HCT116 (cell line): Measurements from ENCODE around the gene CRTC1. TPM values are rescaled to one million over a fixed set of nuclear protein-coding genes. Genes with fewer than 3 reads are reported as not detected.

Experiments
- ATAC-seq: fragments of 200-7000 bp; cut with Tn5 transposase; 2 replicates; pipeline ENCODE4 v1.9.1; 2020; ENCODE audit warnings: mild to moderate bottlenecking, moderate library complexity
- BruUV-seq: library from RNA; stranded (reverse); fragments of 400-500 nt; replicated peaks from 2 replicates; lab custom pipeline; 2021; lab: Mats Ljungman, UMichigan
- CTCF ChIA-PET: fragments of 300-600 bp; sonication (Branson Sonifier 250); formaldehyde crosslinking; loops from one replicate; lab custom pipeline; 2021; ENCODE audit warnings: antibody characterized with exemption; lab: Charles Lee
- POLR2A ChIA-PET: fragments of 300-600, 350-600 bp; sonication (Branson Sonifier 250); formaldehyde crosslinking; loops from one replicate; lab custom pipeline; 2021; ENCODE audit warnings: antibody characterized with exemption; lab: Charles Lee
- RAD21 ChIA-PET, 2 experiments: fragments of 300-600 bp; sonication (Branson Sonifier 250); formaldehyde crosslinking; loops; one replicate each; lab custom pipeline; 2023; ENCODE audit warnings: low total read pairs in 2 of 2; ENCODE audit not compliant: uncharacterized antibody in 2 of 2, unreplicated experiment in 2 of 2, low non-redundant PET in 1 of 2; lab: Charles Lee
- DNase-seq: peaks from one replicate; pipeline ENCODE4 v3.0.0-alpha.2; 2010; ENCODE audit warnings: low read depth, low spot score
- H2AFZ ChIP-seq: fragments of 200-600 bp; shearing (Covaris generic), sonication (generic); 2 replicates; pipeline ENCODE4 v1.6.1; 2017; ENCODE audit warnings: low read depth, mixed run types, mixed read lengths, antibody characterized with exemption, low read length; ENCODE audit not compliant: poor library complexity, severe bottlenecking
- H3K27ac ChIP-seq: 2 replicates; pipeline ENCODE4 v1.5.1; 2012; ENCODE audit warnings: low read depth, low read length
- H3K27me3 ChIP-seq: fragments of 200-600 bp; sonication (generic); 2 replicates; pipeline ENCODE4 v1.6.1; 2016; ENCODE audit warnings: mixed run types, low read length, mixed read lengths; ENCODE audit not compliant: insufficient read depth
- H3K36me3 ChIP-seq, 2 experiments: fragments of 200-500 bp in 1 of 2; fragments of 200-600 bp in 1 of 2; sonication (Bioruptor generic) in 1 of 2; sonication (generic) in 1 of 2; 2 replicates each; pipeline versions ENCODE4 v1.5.1 to v1.6.1; 2014 to 2016; ENCODE audit warnings: low read length in 2 of 2, inconsistent platforms in 1 of 2, mixed read lengths in 1 of 2, mixed run types in 1 of 2; ENCODE audit not compliant: insufficient read depth in 2 of 2, control insufficient read depth in 1 of 2
- H3K4me1 ChIP-seq, 2 experiments: fragments of 200-600 bp in 1 of 2; sonication (generic) in 1 of 2; 2 replicates each; pipeline versions ENCODE4 v1.5.1 to v1.6.1; 2012 to 2017; ENCODE audit warnings: low read length in 2 of 2, inconsistent platforms in 1 of 2, mild to moderate bottlenecking in 1 of 2, mixed read lengths in 1 of 2, mixed run types in 1 of 2, moderate library complexity in 1 of 2; ENCODE audit not compliant: insufficient read depth in 2 of 2, control insufficient read depth in 1 of 2
- H3K4me2 ChIP-seq: fragments of 200-600 bp; sonication (generic); 2 replicates; pipeline ENCODE4 v1.6.1; 2017; ENCODE audit warnings: mixed run types, low read length, mixed read lengths
- H3K4me3 ChIP-seq, 2 experiments: fragments of 200-600 bp in 1 of 2; sonication (generic) in 1 of 2; replicated peaks in 1 of 2; 2 replicates each; pipeline ENCODE4 v1.5.1; 2011 to 2016; ENCODE audit warnings: low read length in 2 of 2, control low read depth in 1 of 2, low read depth in 1 of 2, mild to moderate bottlenecking in 1 of 2, mixed read lengths in 1 of 2, mixed run types in 1 of 2
- H3K79me2 ChIP-seq: fragments of 200-600 bp; sonication (generic); 2 replicates; pipeline ENCODE4 v1.6.1; 2017; ENCODE audit warnings: mild to moderate bottlenecking, mixed run types, low read length, moderate library complexity, mixed read lengths; ENCODE audit not compliant: insufficient read depth
- H3K9ac ChIP-seq: fragments of 200-600 bp; sonication (generic); 2 replicates; pipeline ENCODE4 v1.6.1; 2016; ENCODE audit warnings: low read length, mixed read lengths
- H3K9me2 ChIP-seq: fragments of 200-600 bp; sonication (generic), shearing (Covaris generic); 2 replicates; pipeline ENCODE4 v1.6.1; 2017; ENCODE audit warnings: mixed run types, mild to moderate bottlenecking, moderate library complexity; ENCODE audit not compliant: insufficient read depth
- H3K9me3 ChIP-seq, 2 experiments: fragments of 200-500 bp in 1 of 2; fragments of 200-600 bp in 1 of 2; sonication (Bioruptor generic) in 1 of 2; sonication (generic) in 1 of 2; 2 replicates each; pipeline ENCODE4 v1.6.1; 2014 to 2017; ENCODE audit warnings: low read length in 2 of 2, mixed read lengths in 2 of 2, inconsistent platforms in 1 of 2, low read depth in 1 of 2, mild to moderate bottlenecking in 1 of 2, mixed run types in 1 of 2, moderate library complexity in 1 of 2; ENCODE audit not compliant: control insufficient read depth in 1 of 2, insufficient read depth in 1 of 2
- H4K20me1 ChIP-seq: fragments of 200-600 bp; sonication (generic), shearing (Covaris generic); 2 replicates; pipeline ENCODE4 v1.6.1; 2017; ENCODE audit warnings: mixed run types, mild to moderate bottlenecking, moderate library complexity; ENCODE audit not compliant: insufficient read depth
- CTCF ChIP-seq, 3 experiments: fragments of 200-600 bp in 1 of 3; sonication (generic) in 1 of 3; IDR thresholded peaks in 2 of 3; conservative IDR thresholded peaks in 1 of 3; 2 replicates each; pipeline ENCODE4 v1.5.1; 2012 to 2017; ENCODE audit warnings: low read depth in 2 of 3, low read length in 2 of 3, antibody characterized with exemption in 1 of 3, borderline replicate concordance in 1 of 3, control low read depth in 1 of 3, mild to moderate bottlenecking in 1 of 3, mixed read lengths in 1 of 3, mixed run types in 1 of 3, moderate library complexity in 1 of 3; ENCODE audit not compliant: insufficient read depth in 1 of 3
- EGR1 ChIP-seq: IDR thresholded peaks from 2 replicates; pipeline ENCODE4 v1.6.1; 2012; ENCODE audit warnings: low read depth
- ELF1 ChIP-seq: IDR thresholded peaks from 2 replicates; pipeline ENCODE4 v1.6.1; 2012; ENCODE audit warnings: low read depth, borderline replicate concordance
- EZH2 ChIP-seq: fragments of 200-600 bp; sonication (generic); IDR thresholded peaks from 2 replicates; pipeline ENCODE4 v1.6.1; 2017; ENCODE audit warnings: antibody characterized with exemption, mixed run types
- EZH2phosphoT487 ChIP-seq: fragments of 200-600 bp; IDR thresholded peaks from 2 replicates; pipeline ENCODE4 v1.6.1; 2018; ENCODE audit warnings: antibody characterized with exemption, borderline replicate concordance
- FOSL1 ChIP-seq: IDR thresholded peaks from 2 replicates; pipeline ENCODE4 v1.6.1; 2012; ENCODE audit warnings: low read depth
- POLR2A ChIP-seq: IDR thresholded peaks from 2 replicates; pipeline ENCODE4 v1.7.0; 2011; ENCODE audit warnings: borderline replicate concordance; ENCODE audit not compliant: insufficient read depth, insufficient read length; ENCODE audit errors: extremely low read depth
- POLR2AphosphoS5 ChIP-seq: IDR thresholded peaks from 2 replicates; pipeline ENCODE4 v1.6.1; 2011; ENCODE audit warnings: mild to moderate bottlenecking, low read depth, low read length, moderate library complexity
- RAD21 ChIP-seq: IDR thresholded peaks from 2 replicates; pipeline ENCODE4 v1.6.1; 2012; ENCODE audit warnings: low read depth, mild to moderate bottlenecking
- SIN3A ChIP-seq: IDR thresholded peaks from 2 replicates; pipeline ENCODE4 v1.6.1; 2012; ENCODE audit warnings: low read depth
- TCF7L2 ChIP-seq: IDR thresholded peaks from 2 replicates; pipeline ENCODE4 v1.7.0; 2011; ENCODE audit warnings: borderline replicate concordance, inconsistent platforms; ENCODE audit not compliant: insufficient read depth, insufficient read length; ENCODE audit errors: extremely low read depth
- YY1 ChIP-seq: IDR thresholded peaks from 2 replicates; pipeline ENCODE4 v1.6.1; 2011; ENCODE audit warnings: low read length, low read depth, moderate library complexity, mild to moderate bottlenecking; ENCODE audit not compliant: insufficient replicate concordance; ENCODE audit errors: extremely low read depth
- ZNF274 ChIP-seq: fragments of 200-500 bp; sonication (Bioruptor generic); IDR thresholded peaks from 2 replicates; pipeline ENCODE4 v1.6.1; 2014; ENCODE audit warnings: mild to moderate bottlenecking, low read depth, low read length, inconsistent platforms
- intact Hi-C: fragments of 100-400 bp; cut with micrococcal nuclease; formaldehyde crosslinking; loops from 2 replicates; pipeline ENCODE4 v1.10.0; 2022
- total RNA-seq: library from RNA; stranded (reverse); gene quantifications from one replicate; pipeline ENCODE4 v1.2.1, GENCODE V29; 2021; ENCODE audit not compliant: unreplicated experiment
- TF ChIP-seq, protein P1 (sequence below): IDR thresholded peaks from 2 replicates; pipeline ENCODE4 v1.6.1; 2012

The CRTC1 gene
- total RNA-seq, 1 experiment from 2014 or later = 14.9 TPM

- CTCF ChIA-PET = interaction anchor here (1.2 kb wide), 1 partner anchor 116 kb away, joined by 3 read pairs; no protein-coding TSS in a partner anchor
Observed at GRCh38 chr19:18730885-18731513, 47.5 kb downstream of the CRTC1 start.

More at GRCh38 chr19:18730885-18731513, 47.5 kb downstream of the CRTC1 start:
- Histone ChIP-seq H2AFZ (no peak overlapping the region), H4K20me1 (no peaks in the 10 kb centered on the region), H3K9ac (no peak overlapping the region), H3K27me3 (no peaks in the 10 kb centered on the region), H3K9me2 (no peaks in the 10 kb centered on the region), H3K4me1 (peaks cover 4 to 14% of the 10 kb centered on the region in 2 experiments; a peak in 3 of 4 replicates), H3K4me2 (0 out of 2 replicates have a peak overlapping the region, but pooled peaks have one; percentile 7), H3K36me3 (no peaks in the 10 kb centered on the region), H3K9me3 (no peaks in the 10 kb centered on the region), H3K79me2 (no peaks in the 10 kb centered on the region), H3K4me3 (no peak overlapping the region), H3K27ac (no peak overlapping the region)
- no TSS peak for BruUV-seq
- TF ChIP-seq FOSL1 = no peak
- TF ChIP-seq CTCF (IDR thresholded peaks at IDR 0.05 in 2 of 3, conservative IDR thresholded peaks at IDR 0.05 in 1 of 3; ENCODE audit: borderline replicate concordance in 1 of 3, insufficient read depth in 1 of 3, low read depth in 2 of 3, low read length in 2 of 3) = no peak
- no peak for TF ChIP-seq EZH2
- TF ChIP-seq POLR2AphosphoS5 = no peak
- TF ChIP-seq, protein P1, sequence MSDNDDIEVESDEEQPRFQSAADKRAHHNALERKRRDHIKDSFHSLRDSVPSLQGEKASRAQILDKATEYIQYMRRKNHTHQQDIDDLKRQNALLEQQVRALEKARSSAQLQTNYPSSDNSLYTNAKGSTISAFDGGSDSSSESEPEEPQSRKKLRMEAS = no peak
- no peak for TF ChIP-seq ZNF274
- no peak for TF ChIP-seq ELF1
- no peak for TF ChIP-seq TCF7L2
- TF ChIP-seq RAD21 = no peak
- no peak for TF ChIP-seq EGR1
- no peak for TF ChIP-seq SIN3A
- TF ChIP-seq POLR2A = no peak
- TF ChIP-seq EZH2phosphoT487 = no peak
- TF ChIP-seq YY1 = no peak
- no peak for DNase-seq
- ChIA-PET POLR2A (no interaction called here), RAD21 (no interaction called here)
- intact Hi-C loops = no loop called here
- ATAC-seq = peak; percentile 68; the same call in 1 of the 2 replicates
